ENCODE data around the gene HDAC4.
A peak's percentile ranks its signal among the peaks of the same experiment; 100 is the strongest.

The HDAC4 gene

GRCh38 chr2:239279508-239280295, 121.1 kb downstream of the HDAC4 start:
- DNase-seq: peak; percentile 0

- DNase-seq: peak; percentile 1
Measured at GRCh38 chr2:239278941-239279365, 121.9 kb downstream of the HDAC4 start.

- DNase-seq: no peak
Measured at GRCh38 chr2:239278361-239278760, 122.5 kb downstream of the HDAC4 start.

DNA sequence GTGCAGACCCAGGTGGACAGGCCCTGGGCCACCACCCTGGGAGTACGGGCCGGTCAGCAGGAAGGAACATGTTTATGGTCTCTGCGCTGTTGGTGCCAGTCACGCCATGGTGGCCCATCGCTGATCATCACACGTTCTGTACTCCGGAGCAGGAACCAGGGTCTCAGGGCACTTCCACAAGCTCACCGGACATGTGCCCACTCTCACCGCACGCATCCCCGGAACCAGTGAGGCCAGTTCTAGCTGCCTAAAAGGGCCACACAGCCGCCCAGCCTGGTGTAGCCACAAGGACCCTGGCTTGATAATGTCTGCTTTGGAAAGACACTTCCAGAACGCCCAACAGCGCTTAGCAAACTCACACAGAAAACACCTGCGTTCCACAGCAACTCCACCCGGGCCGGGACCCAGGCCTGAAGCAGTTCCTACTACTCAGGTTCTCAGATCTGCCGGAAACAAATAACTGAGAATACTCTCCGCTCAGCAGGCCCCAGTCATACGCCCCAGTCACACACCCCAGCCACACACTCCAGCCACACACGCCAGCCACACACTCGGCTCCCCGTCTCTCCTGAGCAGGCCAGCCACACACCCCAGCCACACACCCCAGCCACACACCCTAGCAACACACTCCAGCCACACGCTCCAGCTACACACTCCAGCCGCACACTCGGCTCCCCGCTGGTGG, 123.3 kb downstream of the HDAC4 start:
- DNase-seq: peak; percentile 1

DNA sequence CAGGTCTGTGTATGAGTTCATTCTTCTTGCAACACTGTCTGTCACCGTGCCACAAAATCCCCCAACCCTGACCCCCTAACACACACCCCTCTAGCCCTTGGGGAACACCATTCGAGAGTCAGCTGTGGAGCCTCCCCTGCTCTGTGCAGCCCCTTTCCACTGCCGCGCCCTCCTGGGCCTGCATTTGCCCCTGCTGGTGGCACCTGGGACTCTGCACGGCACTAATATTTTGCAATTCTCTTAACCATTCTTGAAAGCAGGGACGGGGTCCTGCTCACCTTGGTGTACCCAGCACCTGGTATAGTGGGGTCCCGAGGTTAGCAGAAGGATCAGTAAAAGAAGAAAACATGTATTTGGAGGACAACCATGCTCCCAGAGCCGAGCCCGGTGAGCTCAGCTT, 124.0 kb downstream of the HDAC4 start:
- DNase-seq: peak; percentile 2

- DNase-seq: peak; percentile 0
Measured at GRCh38 chr2:239275847-239276831, 124.7 kb downstream of the HDAC4 start.

DNA sequence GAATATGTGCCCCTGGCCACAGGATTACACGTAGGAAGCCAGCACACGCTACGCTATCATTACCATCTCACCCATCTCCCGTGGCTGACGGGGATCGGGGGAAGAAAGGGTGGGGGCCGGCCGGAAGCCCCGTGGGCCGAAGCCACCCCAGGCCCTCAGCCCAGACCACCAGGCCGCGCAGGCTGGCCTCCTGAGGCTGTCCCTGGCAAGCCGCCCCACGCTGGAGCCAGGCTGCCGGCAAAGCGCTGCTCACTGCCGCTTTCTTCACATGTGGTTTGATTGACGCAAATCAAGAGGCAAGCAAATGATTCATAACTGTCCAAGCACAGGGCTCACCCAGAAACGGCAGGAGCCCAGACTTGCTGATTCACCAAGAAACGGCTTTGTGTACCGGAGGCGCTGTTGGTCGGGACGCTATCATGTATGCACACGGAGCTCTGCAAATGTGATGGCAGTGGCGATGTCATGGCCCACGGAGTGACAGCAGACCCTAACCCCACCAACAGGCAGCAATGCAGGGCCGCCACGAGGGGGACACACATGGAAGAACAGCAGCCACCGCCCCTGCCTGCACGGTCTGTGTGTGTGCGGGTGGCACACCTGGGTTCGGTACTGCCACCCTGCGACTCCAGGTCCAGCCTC, 125.7 kb downstream of the HDAC4 start:
- peak; percentile 86 for DNase-seq

DNA sequence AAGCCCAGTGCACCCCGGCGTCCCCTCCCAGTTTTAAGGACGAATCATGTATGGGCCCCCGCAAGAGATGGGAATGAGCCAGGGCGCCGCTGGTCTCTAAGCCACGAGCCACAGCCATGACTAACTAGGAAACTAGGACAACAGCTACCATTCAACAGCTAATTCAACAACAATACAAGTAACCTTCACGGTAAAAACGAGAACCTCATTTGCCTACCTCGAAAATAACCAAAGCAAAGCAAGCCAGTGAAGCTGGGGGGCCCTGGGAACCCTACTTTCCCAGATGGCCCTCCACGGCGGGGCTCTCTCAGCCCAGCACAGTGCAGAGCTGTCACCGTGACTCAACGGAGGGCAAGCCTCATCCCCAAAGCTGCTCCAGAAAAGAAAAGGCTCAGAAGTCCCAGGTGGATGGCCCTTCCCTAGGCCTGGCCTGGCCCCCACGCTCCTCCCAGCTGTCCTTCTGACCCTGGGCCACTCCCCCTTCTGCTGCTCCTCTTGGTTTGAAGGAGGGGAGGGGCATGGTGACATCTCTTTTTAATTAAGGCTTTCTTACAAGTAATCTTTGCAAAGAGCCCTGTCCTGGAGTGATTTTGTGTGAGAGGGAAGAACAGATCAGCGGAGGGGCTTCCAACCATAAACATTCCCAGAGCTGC, 126.3 kb downstream of the HDAC4 start:
- peak; percentile 39 for DNase-seq

DNA sequence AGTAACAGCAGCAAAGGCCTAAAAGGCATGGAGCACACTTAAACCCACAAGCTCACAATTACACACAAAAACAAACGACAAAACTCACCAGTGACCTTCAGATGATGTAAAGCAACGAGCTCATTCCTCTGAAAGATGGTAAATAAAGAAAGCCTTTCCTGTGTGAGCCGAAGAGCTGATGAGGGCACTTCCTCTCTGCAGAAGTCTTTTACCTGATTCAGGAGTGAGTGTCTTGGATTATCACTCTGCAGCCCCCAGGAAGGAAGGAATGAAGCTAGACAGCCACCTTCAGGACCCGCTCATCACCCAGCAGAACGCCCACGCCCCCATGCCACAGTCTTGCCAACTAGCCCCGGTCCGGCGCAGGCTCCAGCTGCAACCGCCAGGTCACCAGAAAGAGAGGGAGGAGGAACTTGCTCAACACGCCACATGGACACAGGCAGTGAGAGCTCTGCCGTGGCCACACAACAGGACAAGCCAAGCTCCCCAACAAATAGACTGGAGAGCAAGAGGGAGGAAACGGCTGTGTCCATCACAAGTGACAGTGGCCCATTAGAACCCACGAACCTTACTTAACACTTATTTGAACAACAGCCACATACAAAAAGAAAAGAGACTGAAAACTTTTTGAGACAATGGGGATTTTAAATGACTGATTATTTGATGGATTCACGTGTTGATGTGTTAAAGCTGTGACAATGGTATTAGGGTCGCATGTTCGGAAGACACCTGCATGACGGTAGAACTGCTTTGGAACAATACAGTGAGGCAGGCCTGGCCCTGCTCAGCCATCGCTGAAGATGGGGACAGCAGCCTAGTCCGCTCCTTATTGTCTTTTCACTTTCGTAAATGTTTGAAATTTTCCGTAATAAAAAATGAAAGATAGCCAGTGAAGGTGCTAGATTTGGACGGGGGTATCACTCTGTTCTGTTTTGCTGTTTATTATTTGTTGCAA, 127.3 kb downstream of the HDAC4 start:
- peak; percentile 1 for DNase-seq

GRCh38 chr2:239272626-239273025, 128.2 kb downstream of the HDAC4 start:
- DNase-seq: no peak

DNA sequence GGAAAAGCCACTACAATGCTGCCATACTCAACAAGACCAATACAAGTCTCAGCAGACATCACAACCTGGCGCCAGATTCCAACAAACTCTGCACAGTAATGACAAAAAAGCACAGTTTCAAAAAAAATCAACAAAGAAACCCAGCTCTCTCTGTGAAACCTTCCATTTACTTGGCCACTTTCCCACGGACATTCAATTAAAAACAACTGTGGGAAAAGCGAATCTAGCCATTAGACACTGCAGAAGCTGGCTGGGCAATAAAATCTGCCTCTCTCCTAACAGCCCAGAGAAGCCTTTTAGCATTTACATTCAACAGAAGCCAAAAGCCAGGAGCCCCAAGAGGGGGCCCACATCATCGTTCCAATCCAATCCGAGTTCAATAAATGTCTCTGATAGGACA, 128.9 kb downstream of the HDAC4 start:
- DNase-seq: no peak

DNA sequence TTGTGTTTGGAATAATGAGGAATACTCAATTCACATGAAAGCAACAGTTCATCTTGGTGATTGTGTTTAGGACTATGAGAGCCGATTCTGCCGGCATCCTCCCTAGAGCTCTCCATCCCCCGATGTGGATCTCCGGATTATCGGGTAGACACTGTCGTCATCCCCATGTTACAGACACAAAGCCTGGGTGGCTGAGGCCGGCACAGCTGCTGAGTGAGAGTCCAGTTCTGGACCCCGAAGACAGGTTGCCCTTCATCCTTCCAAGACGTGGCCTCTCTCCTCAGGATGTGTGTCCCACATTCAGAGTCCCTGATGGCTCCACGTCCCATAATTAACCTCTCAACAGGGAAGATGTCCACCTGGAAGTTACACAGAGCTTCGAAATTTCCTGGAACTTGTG, 129.3 kb downstream of the HDAC4 start:
- DNase-seq: no peak

- DNase-seq: no peak
Measured at GRCh38 chr2:239269916-239270315, 130.9 kb downstream of the HDAC4 start.

- no peak for DNase-seq
Measured at GRCh38 chr2:239269173-239269885, 131.5 kb downstream of the HDAC4 start.

DNA sequence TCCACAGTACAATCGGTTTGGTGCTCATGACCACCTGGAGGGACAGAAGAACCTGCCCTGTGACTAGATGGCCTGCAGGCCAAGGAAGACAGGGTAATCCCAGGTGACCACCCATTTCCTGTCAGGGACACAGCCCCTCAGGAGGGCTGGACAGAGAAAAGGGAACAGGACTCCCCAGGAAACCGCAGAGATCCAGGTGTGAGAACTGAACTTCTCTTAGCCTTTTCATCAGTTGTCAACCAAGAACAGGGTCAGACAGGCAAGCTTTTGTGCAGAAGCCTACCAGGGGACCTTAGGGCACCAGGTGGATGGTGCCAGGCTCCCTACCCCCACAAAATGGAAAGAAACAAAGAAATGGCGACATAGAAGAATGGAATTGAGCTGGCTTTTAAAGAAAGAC, 132.3 kb downstream of the HDAC4 start:
- DNase-seq: no peak

DNA sequence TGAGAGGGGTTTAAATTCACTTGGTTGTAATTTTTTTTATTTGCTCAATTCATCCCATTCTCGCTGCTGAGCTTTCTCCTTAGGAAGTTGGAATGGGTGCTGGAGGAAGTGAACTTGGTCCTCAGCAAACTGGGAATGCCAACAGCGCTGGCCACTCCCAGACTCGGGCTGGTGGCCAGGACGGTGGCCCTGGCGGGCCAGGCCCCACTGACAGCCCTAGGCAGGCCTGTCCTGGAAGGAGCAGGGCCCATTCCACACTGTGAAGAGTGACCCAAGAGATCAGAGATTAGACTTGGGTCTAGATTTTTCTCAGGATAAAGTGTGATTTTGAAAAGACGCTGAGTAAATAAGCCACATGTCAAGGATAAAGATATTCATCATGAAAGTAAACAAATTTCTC, 132.7 kb downstream of the HDAC4 start:
- no peak for DNase-seq

- DNase-seq: peak; percentile 93
Measured at GRCh38 chr2:239267288-239267951, 133.4 kb downstream of the HDAC4 start.

DNA sequence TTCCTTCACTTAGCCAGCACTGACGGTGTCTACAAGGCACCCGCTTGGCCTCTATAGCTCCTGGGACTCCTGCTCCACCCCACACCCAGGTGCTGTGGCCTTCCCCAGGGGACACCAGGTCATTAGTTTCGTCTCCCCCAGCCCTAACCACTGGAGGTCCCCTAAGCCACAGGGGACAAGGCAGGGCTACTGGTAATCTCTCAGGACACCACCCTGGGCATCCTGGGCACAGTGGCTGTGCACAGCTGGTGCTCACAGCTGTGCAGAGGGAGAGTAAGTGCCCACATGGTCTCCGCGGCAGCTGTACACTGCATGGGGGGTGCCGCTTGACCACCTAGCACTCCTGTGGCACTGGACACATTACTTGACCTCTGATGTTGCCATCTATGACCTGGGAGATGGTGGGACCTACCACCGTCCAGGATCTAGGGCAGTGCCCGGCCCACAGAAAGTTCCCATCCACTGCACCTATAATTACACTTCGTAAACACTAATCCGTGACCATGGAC, 134.0 kb downstream of the HDAC4 start:
- DNase-seq: no peak

- DNase-seq: no peak
Measured at GRCh38 chr2:239266434-239266766, 134.4 kb downstream of the HDAC4 start.
